ENCODE measurements around the gene PAMR1.
"Not testable (repeated sequence)": the region's sequence is repeated elsewhere in the genome, so short reads cannot be mapped to it uniquely, and the experiment has no call there.

PAMR1 gene

DNA sequence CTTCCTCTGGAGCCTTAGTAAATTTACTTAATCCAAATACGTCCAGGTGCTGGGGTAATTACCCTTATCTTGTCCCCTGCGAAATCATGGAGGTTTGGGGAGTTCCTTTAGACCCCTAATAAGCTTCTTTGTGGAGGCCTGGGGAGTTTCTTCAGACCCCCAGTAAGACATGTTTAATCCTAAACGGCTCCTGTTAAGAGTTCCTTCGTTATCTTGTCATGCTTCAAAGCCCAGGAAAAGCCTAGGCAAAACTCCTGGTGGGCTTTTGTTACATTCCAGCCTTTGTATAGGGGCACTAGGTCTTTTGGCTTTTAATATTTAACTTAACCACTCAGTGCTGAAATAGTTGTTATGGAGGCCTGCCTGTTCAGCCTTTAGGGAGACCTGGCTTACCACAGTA is 18.1 kb upstream of the PAMR1 start:
- DNase-seq = no peak

DNA sequence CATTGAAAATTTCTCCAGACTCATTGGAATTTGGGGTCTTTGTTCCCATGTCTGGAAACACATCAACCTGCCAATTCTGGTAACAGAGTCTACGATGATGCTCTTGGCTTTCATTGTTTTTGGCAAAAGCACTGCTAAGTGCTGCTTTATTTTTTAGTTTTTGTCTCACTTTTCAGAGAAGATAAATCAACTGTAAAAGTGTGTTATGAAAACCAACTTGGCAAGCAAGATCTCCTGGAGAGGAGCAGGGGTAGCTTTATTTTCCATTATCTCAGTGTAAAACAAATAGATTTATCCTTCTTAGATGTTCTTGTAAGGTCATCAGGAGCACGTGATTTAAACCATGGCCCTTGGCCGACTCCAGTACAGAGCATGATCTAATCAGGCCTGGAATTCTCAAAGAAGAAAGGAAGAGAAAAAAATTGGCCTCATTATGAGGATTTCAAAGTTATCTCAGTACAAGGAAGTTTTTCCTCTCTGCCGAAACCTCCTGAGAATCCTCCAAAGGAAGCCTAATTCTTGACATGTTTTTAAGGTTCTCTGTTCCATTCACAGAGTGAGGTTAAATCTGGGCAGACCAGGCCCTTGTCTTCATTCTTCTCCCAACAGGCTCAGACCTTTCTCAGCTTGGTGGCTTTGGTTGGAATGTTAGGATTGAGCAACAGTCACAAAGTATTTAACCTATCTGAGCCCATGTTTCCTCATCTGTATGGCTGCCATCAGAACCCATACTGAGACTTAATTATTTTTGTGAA is 16.4 kb upstream of the PAMR1 start:
- DNase-seq = no peak

DNA sequence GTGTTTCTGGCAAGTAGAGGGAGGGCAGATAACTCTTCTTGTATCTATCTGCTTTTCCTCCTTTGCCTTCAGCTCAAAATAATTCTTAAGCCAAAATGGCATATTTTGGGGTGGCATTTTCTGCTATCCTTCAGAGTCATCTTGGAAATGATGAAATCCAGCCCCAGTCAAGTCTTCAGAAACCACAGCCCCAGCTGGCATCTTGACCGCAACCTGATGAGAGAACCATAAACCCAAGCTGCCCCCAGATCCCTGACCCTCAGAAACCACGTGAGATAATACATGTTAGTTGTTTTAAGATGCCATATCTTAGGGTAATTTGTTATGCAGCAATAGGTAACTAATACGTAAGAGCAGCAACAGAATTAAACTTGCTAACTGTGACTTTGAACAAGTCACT is 15.1 kb upstream of the PAMR1 start:
- no peak for DNase-seq

DNA sequence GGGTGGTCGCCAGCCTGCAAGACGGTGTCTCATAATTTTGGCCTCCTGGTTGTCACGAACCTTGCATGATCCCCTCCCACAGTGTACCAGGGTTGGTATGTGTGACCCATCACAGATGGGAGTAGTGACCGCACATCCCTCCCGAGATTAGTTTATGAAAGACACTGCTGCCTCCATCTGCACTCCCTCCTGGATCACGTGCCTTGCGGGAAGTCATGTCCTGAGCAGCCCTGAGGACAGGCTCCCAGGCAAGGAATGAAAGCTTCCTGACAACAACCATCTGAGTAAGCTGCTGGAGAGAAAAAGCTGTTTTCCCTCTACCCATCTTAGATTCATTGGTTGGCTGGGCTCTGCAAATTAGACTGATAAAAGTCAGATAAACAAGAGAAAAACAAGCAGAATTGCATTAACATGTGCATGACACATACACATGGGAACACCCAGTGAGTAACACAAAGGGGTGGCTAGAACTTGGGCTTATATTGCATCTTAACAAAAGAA is 14.4 kb upstream of the PAMR1 start:
- no peak for DNase-seq

DNA sequence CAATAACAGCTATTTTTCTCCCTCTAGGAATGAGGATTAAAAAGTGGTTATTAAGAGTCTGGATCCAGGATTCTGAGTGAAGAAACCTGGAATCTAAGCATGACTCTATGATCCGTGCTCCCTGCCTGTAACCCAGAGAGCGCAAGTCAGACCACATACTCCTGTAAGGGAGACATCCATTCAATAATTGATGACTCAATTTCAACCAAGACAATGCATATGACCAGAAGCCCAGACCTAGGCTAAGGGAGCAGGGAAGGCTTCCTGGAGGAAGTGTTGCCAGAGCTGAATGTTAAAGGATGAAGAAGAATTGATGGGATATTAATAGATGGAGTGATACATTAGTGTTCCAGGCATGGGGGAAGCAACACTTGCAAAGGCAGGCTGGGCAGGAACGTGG is 13.8 kb upstream of the PAMR1 start:
- DNase-seq = no peak

DNA sequence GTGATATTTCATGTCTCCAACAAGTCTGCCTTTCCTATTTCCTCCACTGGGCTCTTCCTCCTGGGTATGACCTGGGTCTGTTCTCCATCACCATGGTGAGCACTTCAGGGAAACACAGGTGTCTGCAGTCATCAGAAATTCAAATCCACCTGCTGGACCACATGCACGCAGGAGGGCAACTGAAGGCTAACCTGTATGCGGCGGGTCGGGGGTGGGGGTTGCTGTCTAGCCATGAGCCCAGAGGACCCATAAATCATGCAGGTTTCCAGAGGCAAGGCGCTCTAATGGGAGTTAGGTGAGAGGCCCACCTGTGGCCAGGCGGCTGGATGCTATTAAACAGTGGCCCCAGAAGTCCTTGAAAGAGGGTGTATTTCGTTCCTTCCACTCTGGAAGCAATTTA is 11.1 kb upstream of the PAMR1 start:
- peak; percentile 5 for DNase-seq

DNA sequence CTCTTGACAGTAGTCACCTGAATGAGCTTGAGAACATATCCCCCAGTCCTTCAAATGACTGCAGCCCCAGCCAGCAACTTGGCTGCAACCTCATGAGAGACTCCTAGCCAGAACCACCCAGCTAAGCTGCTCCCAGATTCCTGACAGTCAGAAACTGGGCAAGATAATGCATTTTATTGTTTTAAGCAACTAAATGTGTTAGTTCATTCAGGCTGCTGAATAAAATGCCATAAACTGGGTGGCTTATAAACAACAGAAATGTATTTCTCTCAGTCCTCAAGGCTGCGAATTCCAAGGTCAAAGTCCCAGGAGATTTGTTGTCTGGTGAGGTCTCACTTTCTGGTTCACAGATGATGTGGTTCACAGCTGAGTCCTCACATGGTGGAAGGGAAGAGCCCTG is 5.8 kb upstream of the PAMR1 start:
- DNase-seq = no peak

DNA sequence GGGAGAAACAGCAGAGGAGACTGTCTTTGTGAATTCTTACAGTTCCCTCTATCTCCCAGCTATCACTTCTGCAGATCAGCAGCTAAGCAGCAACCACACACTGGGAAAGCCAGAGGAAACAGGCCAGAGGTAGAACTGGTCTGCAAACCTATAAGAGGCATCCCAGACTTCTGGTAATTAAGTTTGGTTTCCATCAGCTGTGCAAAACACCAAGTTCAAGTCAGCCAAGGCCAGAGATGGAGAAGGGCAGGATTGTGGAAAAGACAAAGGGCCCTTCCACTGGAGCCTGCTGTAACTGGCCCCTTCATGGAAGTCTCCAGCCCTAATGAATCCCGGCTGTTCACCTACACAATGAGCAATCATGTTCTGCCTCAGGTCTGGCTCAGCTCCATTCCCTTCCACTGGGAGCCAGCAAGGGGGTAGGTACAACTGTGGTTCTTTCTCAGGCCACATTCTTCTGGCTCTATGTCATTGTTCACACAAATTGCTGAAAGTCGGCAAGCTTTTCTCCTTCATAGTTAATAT is 4.6 kb upstream of the PAMR1 start:
- no peak for DNase-seq

DNA sequence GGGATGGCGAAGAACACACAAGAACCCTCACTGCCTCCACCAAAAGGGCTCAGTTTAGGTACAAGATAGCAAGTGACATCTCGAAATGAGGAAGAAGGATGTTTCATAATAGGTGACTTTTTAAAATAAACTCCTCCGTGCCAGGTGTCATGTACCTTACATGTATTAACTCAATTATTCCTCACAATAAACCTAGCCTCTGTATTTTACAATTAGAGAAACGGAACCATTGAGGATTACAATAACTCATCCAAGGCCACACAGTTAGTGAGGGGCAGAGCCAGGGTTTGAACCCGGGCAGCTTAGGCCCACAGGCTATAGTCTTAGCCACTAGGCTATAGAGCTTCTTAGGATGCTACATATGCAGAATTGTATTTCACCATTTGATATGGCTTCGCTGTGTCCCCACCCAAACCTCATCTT is 965 bp upstream of the PAMR1 start:
- peak; percentile 23 for DNase-seq

DNA sequence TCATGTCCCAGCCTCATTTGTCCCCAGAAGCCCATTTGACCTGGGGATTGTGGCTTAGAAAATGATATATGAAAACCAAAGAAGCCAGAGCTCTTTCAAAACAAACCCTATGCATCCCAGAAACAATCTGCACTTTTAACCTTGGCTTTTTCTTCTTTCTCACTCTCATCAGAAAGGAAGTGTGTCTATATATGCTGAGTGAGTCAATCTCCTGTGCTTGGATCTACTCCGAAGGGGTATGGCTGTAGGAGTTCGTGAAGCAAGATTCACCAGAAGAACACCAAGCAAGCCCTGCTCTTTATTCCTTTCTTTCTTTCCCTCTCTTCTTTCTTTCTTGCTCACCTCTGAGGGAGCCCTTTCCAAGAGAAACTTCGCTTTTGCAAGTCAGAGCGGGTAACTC is 636 bp downstream of the PAMR1 start:
- no peak for DNase-seq

DNA sequence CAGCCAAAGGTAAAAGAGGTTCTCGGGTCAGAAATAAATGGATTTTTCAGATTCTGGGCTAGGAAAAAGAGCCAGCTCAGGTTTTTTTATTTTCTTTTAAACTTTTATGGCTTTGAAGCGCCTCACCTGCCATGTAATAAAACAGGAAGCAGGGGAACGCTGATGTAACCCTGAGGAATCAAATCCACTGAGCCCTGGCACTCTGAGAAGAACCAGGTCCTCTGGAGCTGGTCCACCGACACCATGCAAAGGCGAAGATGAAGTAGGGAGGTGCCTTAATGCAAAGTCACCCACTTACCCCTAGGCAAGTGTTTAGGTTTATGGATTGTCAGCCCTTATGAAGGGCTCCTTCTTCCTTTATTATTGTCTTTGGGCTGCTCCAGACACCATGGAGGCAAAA is 1.6 kb downstream of the PAMR1 start:
- DNase-seq = no peak

DNA sequence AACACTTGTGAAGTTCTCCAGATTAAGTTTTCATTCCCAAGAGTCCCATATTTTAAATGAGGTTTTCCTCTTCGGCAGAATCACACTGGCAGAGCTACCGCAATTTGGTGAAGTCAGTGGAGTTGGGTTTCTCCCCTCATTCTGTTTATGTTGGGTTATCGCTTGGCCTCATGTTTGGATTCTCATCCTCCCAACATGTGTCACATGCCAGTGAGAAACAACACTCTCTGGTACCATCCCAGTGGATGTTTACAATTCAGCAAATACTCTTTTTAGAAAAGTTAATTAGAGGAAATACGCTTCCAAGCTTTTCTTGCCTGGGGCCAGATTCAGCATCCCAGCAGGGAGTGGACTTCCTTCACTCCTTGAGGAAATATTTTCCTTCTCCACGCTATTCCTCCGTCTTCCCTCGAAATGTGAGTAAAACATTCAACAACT is 2.1 kb downstream of the PAMR1 start:
- DNase-seq = no peak

DNA sequence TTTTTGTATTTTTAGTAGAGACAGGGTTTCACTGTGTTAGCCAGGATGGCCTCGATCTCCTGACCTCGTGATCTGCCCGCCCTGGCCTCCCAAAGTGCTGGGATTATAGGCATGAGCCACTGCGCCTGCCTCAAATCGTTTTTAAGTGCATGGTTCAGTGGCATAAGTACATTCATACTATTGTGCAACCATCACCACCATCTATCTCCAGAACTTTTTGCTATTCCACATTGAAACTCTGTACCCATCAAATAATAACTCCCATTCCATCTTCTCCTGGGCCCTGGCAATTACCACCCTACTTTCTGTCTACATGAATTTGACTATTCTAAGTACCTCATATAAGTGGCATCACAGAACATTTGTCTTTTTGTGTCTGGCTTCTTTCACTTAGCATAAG is 3.3 kb downstream of the PAMR1 start:
- not testable (repeated sequence) for DNase-seq

DNA sequence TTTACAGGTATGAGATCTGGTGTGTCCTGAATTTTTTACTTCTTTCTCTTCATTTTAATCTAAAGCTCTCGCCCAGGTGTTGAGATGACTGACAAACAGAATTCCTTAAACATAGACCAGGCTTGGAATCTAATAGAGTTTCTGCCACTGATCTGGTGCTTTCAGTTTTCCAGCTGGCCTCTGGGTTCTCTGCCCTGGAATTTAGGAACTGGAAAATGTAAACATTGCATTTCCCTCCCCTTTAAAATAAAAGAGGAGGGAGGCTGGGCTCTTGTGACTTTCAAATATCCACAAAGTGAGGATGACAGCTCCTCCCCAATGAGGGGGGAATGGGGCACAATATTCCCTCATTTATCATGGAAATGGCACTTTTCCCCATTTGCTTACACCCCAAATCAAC is 5.0 kb downstream of the PAMR1 start:
- DNase-seq = no peak

DNA sequence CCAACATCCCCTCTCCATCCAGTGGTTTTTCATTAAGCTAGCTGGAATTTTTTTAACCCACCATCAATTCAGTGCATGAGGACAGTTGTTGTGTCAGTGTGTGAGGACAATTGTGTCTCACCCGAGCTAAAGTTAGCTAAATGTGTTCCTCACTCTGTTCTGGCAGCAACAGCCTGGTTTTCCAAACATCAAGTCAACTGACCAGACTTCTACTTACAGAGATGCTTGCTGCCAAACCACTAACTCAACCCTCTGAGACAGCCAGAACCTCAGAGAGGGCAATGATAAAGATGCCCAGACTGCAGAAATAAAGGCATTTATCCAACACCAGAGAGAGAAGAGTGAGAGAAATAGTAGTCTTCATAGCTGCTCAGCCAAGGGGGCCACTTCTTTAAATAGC is 6.7 kb downstream of the PAMR1 start:
- no peak for DNase-seq

DNA sequence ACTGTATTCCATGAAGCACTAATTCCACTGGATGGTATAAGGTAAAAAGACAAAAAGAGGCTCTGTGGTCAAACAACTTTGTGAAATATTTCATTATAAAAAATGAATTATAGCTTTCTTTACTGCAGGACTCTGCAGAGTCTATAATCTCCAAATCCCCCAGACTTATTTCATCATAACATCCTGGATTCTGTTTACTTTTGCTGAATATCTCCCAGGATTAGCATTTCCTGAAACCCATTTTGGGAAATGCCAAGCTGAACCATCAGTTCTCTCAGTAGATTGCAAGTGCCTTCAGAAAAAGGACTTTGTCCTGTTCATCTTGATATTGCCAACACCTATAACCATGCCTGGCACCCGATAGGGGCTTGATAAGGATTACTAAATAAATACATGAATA is 7.9 kb downstream of the PAMR1 start:
- DNase-seq = no peak

DNA sequence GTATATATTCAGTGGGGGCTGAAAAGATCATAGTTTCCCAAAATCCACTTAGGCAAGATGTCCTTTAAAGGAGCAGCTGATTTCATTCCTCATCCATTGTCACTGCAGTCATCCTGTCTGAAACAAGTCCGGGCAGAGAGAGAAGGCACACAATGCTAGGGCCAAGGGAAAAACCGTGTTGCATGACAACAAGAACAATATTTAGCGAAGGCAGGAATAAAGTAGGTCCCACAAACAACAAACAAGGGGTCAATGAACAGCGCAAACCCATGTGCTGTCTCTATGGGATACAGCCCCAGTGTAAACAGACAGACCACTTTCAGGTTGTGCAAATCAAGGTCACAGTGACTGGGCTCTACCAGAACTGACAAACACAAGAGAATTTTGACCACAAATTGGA is 9.0 kb downstream of the PAMR1 start:
- DNase-seq = no peak

DNA sequence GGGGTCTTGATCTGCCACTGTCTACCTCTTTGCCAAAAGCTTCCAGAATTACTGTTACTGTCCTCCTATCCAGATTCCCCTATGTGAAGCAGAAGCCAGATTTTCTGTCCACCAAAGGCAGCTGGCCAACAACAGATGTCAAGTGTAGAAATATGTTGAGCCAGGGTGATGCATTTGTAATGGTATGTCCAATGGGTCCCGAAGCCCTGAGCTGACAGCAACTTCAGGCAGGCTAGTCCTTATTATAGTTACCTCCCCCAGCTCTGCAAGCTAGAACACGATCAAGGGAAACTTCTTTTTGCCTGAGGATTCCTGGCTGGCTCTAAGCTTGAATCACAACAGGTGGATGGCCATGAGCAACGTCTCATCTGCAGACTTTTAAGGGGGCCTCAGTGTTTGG is 10.2 kb downstream of the PAMR1 start:
- no peak for DNase-seq

DNA sequence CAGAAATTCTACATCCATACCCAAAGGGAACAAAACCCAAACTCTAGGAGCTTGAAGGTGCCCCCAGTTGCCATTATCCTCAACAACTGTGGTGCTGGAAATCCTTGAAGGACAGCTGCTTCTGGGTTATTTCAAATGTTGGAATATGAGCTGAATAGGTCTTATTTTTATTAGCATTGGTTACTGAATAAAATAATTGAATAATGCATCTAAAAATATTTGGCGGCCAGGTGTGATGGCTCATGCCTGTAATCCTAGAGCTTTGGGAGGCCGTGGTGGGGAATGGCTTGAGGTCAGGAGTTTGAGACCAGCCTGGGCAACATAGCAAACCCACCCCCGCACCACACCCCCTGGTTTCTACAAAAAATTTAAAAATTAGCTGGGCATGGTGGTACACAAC is 10.9 kb downstream of the PAMR1 start:
- no peak for DNase-seq

DNA sequence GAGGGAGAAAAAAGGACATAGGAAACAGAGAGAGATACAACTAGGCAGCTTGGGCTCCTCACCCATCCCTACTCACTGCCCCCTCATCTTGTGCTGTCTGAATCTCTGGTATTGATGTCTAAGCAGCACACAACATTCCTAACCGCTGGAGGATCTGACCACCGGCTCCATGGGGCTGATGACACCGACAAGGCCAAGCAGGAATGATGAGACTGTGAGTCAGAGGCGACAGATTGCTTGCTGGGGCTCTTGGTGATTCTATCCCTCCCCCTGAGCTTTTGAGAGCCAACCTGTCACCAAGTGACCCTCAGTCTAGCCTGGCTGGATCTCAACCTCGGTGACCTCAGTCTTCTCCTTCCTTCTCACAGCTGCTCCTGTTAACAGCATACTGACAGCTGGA is 13.8 kb downstream of the PAMR1 start:
- DNase-seq = no peak

DNA sequence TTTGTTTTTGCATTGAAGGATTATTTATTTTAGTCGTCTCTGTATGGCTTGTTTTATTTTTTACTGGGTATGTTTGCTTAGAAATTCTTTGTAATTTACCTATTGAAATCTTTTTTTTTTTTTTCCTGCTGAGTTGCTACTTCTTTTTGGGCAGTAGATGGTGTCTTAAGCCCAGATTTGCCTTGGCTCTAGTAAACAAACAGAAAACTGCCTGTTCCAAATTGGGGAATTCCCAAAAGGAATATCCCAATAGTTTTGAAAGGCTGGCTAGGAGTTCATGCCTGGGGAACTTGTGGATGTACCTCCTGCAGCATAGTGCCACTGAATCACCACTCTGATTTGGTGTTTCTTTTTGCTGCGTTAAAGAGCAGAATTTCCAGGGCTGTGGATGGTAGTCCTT is 17.7 kb downstream of the PAMR1 start:
- DNase-seq = no peak

DNA sequence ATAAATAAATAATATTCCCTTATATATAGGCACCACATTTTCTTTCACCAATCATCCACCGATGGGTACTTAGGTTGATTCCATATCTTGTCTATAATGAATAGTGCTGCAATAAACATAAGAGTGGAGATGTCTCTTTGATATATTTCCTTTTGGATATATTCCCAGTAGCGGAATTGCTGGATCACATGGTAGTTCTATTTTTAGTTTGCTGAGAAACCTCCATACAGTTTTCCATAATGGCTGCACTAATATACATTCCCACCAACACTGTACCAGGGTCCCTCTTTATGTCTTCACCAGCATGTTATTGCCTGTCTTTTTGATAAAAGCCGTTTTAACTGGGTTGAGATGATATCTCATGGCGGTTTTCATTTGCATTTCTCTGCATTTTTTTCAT is 23.6 kb downstream of the PAMR1 start:
- no peak for DNase-seq

DNA sequence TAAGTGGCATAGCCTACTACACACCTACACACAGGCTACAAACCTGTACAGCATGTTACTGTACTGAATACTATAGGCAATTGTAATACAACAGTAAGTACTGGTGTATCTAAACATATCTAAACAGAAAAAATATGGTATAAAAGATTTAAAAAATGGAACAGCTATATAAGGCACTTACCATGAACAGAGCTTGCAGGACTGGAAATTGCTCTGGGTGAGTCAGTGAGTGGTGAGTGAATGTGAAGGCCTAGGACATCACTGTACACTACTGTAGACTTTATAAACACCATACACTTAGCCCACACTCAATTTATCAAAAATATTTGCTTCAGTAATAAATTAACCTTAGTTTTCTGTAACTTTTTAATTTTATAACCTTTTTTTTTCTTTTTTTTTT is 24.7 kb downstream of the PAMR1 start:
- no peak for DNase-seq

DNA sequence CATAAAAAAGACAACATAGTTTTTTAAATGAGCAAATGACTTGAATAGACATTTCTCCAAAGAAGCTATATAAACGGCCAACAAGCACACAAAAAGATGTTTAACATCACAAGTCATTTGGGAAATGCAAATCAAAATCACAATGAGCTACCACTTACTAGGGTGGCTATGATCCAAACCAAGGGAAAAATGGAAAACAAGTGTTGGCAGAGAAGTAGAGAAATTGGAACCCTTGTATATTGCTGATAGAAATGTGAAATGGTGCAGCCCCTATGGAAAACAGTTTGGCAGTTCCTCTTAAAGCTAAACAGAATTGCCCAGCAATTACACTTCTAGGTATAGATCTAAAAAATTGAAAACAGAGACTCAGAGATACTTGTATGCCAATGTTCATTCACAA is 29.0 kb downstream of the PAMR1 start:
- no peak for DNase-seq

DNA sequence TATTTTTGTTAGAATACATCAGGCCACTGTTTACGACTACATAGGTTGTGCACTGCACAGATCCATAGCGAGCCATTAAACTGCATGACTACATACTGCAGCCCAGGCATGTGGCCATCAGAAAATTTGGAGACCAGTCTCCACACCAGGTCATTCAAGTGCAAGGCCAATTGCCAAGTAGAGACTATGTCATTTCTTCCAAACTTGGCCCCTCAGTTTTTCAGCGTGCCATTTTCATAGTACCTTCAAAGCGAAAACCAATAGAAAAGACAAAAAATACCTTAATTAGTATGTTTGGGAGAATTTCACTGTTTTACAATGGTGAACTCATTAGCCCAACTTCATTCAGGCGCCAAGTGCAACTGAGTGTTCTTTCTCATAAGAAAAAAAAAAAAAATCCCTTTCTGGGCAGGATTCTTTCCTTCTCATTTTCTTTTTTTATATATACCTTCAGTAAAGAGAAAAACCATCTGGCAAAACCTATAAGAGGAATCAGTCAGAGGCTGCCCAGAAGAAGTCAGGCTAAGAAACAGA is 30.4 kb downstream of the PAMR1 start:
- DNase-seq = no peak
